Upper lobe of left lung (tissue), 6 donors: ENCODE measurements around the gene TTYH3. TPM values are rescaled to one million over a fixed set of nuclear protein-coding genes. Genes with fewer than 3 reads are reported as not detected.

Source experiments
- ATAC-seq, 2 donors: fragments of 200-7000 bp; cut with Tn5 transposase; one replicate each; pipeline ENCODE4 v1.9.1; 2022; ENCODE audit warnings: mild to moderate bottlenecking in 2 of 2, moderate library complexity in 2 of 2; ENCODE audit not compliant: low FRiP score in 2 of 2
- DNase-seq, 2 donors: peaks; one replicate each; pipeline ENCODE4 v3.0.0-alpha.2; 2019 to 2020
- H3K27ac ChIP-seq, 4 donors: fragments of 200-600 bp; sonication (generic); one replicate each; pipeline ENCODE4 v1.5.1; 2016 to 2019
- H3K27me3 ChIP-seq, 4 donors: fragments of 200-600 bp; sonication (generic); one replicate each; pipeline ENCODE4 v1.5.1; 2017 to 2019
- H3K36me3 ChIP-seq, 4 donors: fragments of 200-600 bp; sonication (generic); one replicate each; pipeline ENCODE4 v1.5.1; 2016 to 2019
- H3K4me1 ChIP-seq, 4 donors: fragments of 200-600 bp; sonication (generic); one replicate each; pipeline ENCODE4 v1.5.1; 2018 to 2019
- H3K4me3 ChIP-seq, 4 donors: fragments of 200-600 bp; sonication (generic); one replicate each; pipeline ENCODE4 v1.5.1; 2017 to 2019; ENCODE audit warnings: mild to moderate bottlenecking in 2 of 4, moderate library complexity in 1 of 4
- H3K9me3 ChIP-seq, 4 donors: fragments of 200-600 bp; sonication (generic); one replicate each; pipeline ENCODE4 v1.5.1; 2018 to 2019
- EP300 ChIP-seq, 4 donors: sonication (generic); formaldehyde crosslinking; IDR thresholded peaks; one replicate each; pipeline ENCODE4 v1.5.1; 2017; ENCODE audit warnings: antibody characterized with exemption in 4 of 4, control low read depth in 2 of 4
- POLR2A ChIP-seq, 4 donors: fragments of 450-650 bp; IDR thresholded peaks; one replicate each; pipeline ENCODE4 v1.5.1; 2016 to 2017; ENCODE audit warnings: antibody characterized with exemption in 4 of 4, mild to moderate bottlenecking in 2 of 4
- POLR2AphosphoS5 ChIP-seq, 2 donors: sonication (generic); formaldehyde crosslinking; IDR thresholded peaks; one replicate each; pipeline ENCODE4 v1.5.1; 2017; ENCODE audit warnings: antibody characterized with exemption in 2 of 2
- WGBS, 2 donors: methylation state at CpG; one replicate each; pipeline ENCODE4 v1.1.5; 2017 to 2018; 5-methylcytosine and 5-hydroxymethylcytosine counted together
- total RNA-seq, 6 donors: library from RNA; depleted of rRNA in 4 of 6; stranded (reverse); fragments of >200 nt in 4 of 6; gene quantifications; one replicate each; pipeline versions ENCODE4 v1.1.0 to v1.2.1, GENCODE V29; 2016 to 2021
- TF ChIP-seq, protein P1 (sequence below), 6 experiments: fragments of 450-650 bp in 4 of 6; fragments of 200-600 bp in 2 of 6; sonication (generic) in 2 of 6; IDR thresholded peaks; one replicate each; pipeline ENCODE4 v1.5.1; 2016 to 2019; ENCODE audit warnings: antibody characterized with exemption in 6 of 6
- donor health status: DM: no; HTN: no; CAD: no; lungs with moderate emphysema.
- donor health status: DM: no; HTN: yes; CAD: no; lungs with severe emphysema.

TTYH3 gene
- total RNA-seq, 6 donors from 2014 or later: 16.5 to 69.6 (median 58.1) TPM

DNA sequence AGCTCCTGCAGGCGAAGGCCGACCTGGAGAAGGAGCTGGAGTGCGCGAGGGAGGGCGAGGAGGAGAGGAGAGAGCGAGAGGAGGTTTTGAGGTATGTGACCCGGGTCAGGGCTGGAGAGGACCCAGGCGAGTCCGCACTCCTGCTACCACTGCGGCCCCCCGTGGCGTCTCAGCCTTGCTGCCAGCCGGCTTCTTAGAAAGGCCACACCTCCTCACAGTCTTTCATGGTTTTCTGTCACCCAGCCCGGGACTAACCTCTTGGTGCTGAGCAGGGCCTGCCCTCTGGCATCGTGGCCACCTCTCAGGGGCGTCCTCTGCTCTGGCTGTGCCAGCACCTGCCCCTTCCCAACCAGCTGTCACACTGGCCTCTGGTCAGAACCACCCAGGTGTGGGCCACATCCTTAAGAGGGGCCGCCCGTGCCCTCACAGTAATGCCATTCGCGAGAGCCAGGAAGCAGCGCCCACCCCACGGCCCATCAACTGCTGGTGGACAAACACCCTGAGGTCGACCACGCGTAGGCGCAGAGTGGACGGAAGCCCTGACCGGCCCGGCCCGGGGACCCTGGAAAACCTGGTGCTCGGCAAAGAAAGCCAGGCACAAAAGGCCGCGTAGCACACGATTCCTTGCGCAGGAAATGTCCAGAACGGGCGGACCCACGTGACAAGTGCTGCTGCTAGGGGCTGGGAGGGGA, 38.6 kb upstream of the TTYH3 start:
- ATAC-seq (peak in 1 of 2 donors; percentile 32), DNase-seq (peak in 1 of 2 donors; percentile 77)
- 90 to 97% methylated on average over 24 to 38 of the region's 38 CpGs for WGBS, 2 donors
- Histone ChIP-seq H3K4me1 (no peaks in the 10 kb centered on the region), H3K36me3 (peaks cover 5 to 78% (median 60%) of the 10 kb centered on the region in 4 donors), H3K27me3 (no peaks in the 10 kb centered on the region), H3K27ac (no peak overlapping the region), H3K4me3 (no peak overlapping the region), H3K9me3 (no peaks in the 10 kb centered on the region)
- TF ChIP-seq POLR2AphosphoS5 (IDR thresholded peaks at IDR 0.05) (no peak), EP300 (IDR thresholded peaks at IDR 0.05) (no peak), POLR2A (IDR thresholded peaks at IDR 0.05) (no peak)
- TF ChIP-seq, protein P1, sequence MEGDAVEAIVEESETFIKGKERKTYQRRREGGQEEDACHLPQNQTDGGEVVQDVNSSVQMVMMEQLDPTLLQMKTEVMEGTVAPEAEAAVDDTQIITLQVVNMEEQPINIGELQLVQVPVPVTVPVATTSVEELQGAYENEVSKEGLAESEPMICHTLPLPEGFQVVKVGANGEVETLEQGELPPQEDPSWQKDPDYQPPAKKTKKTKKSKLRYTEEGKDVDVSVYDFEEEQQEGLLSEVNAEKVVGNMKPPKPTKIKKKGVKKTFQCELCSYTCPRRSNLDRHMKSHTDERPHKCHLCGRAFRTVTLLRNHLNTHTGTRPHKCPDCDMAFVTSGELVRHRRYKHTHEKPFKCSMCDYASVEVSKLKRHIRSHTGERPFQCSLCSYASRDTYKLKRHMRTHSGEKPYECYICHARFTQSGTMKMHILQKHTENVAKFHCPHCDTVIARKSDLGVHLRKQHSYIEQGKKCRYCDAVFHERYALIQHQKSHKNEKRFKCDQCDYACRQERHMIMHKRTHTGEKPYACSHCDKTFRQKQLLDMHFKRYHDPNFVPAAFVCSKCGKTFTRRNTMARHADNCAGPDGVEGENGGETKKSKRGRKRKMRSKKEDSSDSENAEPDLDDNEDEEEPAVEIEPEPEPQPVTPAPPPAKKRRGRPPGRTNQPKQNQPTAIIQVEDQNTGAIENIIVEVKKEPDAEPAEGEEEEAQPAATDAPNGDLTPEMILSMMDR (IDR thresholded peaks at IDR 0.05): no peak

DNA sequence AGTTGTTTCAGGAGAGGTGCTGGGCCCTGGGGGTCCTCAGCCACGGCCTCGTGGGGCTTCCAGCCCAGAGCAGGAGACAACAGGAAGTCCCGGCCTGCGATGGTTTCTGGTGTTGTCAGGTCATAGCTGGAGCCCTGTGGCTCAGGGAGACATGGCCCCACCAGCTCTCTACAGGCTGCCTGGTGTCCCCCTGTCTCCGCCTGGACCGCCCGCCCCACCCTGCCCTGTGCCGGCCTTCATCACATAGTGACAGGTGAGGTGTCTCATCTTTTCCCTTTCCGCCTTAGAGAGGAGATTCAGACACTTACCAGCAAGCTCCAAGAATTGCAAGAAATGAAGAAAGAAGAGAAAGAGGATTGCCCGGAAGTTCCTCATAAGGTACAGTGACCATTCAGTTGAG, 37.2 kb upstream of the TTYH3 start:
- Histone ChIP-seq H3K36me3 (peaks cover 5 to 89% (median 69%) of the 10 kb centered on the region in 4 donors), H3K4me3 (no peak overlapping the region), H3K9me3 (no peaks in the 10 kb centered on the region), H3K27ac (no peak overlapping the region), H3K27me3 (no peaks in the 10 kb centered on the region), H3K4me1 (no peaks in the 10 kb centered on the region)
- 85 to 88% methylated on average over 8 to 9 of the region's 10 CpGs for WGBS, 2 donors
- DNase-seq (peak in 1 of 2 donors; percentile 71), ATAC-seq (no peak)
- TF ChIP-seq EP300 (IDR thresholded peaks at IDR 0.05) (no peak), POLR2AphosphoS5 (IDR thresholded peaks at IDR 0.05) (no peak), POLR2A (IDR thresholded peaks at IDR 0.05) (no peak)
- TF ChIP-seq, protein P1 (IDR thresholded peaks at IDR 0.05): no peak

DNA sequence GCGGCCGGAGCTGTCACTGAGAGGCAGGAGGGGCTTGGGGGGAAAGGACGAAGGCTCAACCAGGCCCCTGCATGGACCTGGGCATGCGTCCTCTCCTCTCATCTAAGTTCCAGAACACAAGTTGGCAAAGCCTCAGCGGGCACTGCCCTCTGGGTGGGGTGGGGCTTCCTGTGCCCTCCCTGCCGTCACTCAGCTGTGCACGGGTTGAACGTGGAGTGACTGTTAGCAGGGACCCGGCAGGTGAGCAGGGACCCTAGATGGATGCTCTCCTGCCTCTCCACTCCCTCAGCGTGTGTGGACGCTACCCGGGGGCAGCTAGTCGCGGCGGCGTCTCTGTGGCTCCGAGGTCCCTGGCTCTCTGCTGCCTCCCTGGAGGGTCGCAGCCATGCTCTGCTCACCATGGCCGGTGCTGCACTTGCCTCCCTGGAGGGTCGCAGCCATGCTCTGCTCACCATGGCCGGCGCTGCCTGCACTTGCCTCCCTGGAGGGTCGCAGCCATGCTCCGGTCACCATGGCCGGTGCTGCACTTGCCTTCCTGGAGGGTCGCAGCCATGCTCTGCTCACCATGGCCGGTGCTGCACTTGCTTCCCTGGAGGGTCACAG, 36.4 kb upstream of the TTYH3 start:
- peaks cover 5 to 87% (median 67%) of the 10 kb centered on the region in 4 donors for H3K36me3 ChIP-seq
- no peaks in the 10 kb centered on the region for H3K4me1 ChIP-seq
- no peaks in the 10 kb centered on the region for H3K27me3 ChIP-seq
- ATAC-seq: no peak
- no peak for TF ChIP-seq POLR2AphosphoS5 (IDR thresholded peaks at IDR 0.05)
- TF ChIP-seq POLR2A (IDR thresholded peaks at IDR 0.05): no peak
- no peak for TF ChIP-seq EP300 (IDR thresholded peaks at IDR 0.05)
- TF ChIP-seq, protein P1 (IDR thresholded peaks at IDR 0.05): no peak
- no peaks in the 10 kb centered on the region for H3K9me3 ChIP-seq
- DNase-seq: peak in 1 of 2 donors; percentile 67
- no peak overlapping the region for H3K27ac ChIP-seq
- WGBS, 2 donors: 76 to 89% methylated on average over 9 to 27 of the region's 27 CpGs
- no peak overlapping the region for H3K4me3 ChIP-seq

DNA sequence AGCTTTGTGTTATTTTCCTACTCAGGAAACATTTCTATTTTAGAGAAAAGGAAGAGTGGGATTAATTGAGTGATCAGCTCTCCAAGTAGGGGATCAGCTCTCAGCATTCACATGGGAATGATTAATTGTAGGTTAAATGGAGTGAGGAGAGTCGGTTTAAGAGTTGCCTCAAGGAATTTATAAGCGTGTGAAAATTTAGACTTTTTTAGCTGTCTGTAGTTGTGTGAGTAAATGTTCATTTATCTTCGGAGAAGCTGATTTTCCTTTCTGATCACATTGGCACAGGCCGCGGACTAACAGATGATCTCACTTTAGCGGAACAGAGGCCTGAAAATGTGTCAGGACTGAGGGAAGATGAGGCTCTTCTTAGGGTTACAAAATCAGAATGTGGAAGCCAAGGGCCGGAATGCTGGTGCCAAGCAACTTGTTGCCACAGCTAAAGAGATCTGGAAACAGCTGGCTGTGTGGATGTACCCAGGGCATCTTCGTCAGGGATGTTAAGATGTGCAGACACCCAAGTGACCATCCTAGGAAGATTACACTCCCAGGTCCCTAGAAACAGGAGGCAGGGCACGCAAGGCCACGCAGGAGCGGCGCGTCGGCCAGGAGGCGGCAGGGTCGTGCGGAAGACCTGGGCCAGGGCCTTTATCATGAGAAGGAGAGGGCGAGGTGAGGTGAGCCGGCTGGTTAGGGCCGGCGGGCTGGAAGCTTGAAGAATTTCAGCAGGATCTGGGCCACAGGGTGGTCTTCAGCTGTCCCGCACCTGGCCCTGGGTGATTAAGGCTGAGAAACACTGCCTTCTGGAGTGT, 35.1 kb upstream of the TTYH3 start:
- ATAC-seq (no peak), DNase-seq (peak in 1 of 2 donors; percentile 77)
- Histone ChIP-seq H3K4me3 (no peak overlapping the region), H3K27ac (no peak overlapping the region), H3K9me3 (no peaks in the 10 kb centered on the region), H3K36me3 (peaks cover 5 to 91% (median 68%) of the 10 kb centered on the region in 4 donors), H3K4me1 (no peaks in the 10 kb centered on the region), H3K27me3 (no peaks in the 10 kb centered on the region)
- TF ChIP-seq EP300 (IDR thresholded peaks at IDR 0.05) (no peak), POLR2A (IDR thresholded peaks at IDR 0.05) (no peak), POLR2AphosphoS5 (IDR thresholded peaks at IDR 0.05) (no peak)
- TF ChIP-seq, protein P1 (IDR thresholded peaks at IDR 0.05): no peak
- 92 to 97% methylated on average over 22 of the region's 22 CpGs for whole genome bisulfite sequencing, 2 donors
